Activated CD4-positive, CD25-positive, alpha-beta regulatory T cell treated with anti-CD3 and anti-CD28 coated beads, Interleukin-2, amount 50 U/mL, for 16 hours (primary cell): Measurements from ENCODE around the gene YPEL3.
"Not testable (repeated sequence)": the region's sequence is repeated elsewhere in the genome, so short reads cannot be mapped to it uniquely, and the experiment has no call there.

Source experiments
- DNase-seq: peaks from one replicate; pipeline ENCODE4 v3.0.0-alpha.2; 2020; ENCODE audit warnings: low read depth, low spot score

Gene YPEL3

DNA sequence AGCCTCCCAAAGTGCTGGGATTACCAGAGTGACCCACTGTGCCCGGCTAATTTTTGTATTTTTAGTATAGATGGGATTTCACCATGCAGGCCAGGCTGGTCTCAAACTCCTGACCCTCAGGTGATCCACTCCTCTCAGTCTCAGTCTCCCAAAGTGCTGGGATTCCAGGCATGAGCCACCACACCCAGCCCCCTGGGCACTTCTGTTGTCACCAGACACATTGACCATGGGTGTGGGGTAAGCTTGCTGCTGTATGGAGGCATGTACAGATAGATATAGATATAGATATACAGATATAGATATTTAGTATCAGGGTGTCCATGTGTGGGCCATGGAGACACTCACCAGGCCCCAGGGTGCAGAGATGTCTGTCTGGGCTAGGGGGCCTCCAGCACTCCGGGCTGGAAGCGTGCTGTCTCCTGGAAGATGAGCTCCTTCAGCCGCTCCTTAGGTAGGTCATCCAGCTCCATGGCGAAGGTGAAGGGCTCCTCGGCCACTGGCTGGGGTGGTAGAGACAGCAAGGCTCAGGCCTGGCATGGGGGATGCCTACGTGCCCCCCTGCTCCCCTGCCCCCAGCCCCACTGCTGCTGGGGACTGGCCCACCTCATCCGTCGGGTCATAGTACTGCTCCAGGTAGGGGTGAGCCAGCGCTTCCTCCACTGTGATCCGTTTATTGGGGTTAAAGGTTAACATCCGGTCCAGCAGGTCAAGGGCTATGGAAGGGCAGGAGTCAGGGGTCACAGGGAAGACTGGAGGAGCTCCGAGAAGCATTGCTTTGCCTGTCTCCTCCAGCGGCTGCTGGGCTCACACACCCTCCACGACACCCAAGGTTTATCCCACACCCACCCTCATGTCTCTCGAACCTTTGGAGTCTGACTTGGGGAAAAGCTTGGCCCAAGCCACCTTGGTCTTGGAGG, 20.5 kb upstream of the YPEL3 start:
- DNase-seq, result no peak

GRCh38 chr16:30115238-30115637, 19.2 kb upstream of the YPEL3 start:
- no peak for DNase-seq

GRCh38 chr16:30114833-30115232, 18.8 kb upstream of the YPEL3 start:
- DNase-seq, result not testable (repeated sequence)

GRCh38 chr16:30114411-30114810, 18.4 kb upstream of the YPEL3 start:
- DNase-seq, result no peak

GRCh38 chr16:30113711-30114333, 17.8 kb upstream of the YPEL3 start:
- DNase-seq, result no peak

- no peak for DNase-seq
Observed at GRCh38 chr16:30113031-30113710, 17.2 kb upstream of the YPEL3 start, which contains the start of gene GDPD3. TSS of gene GDPD3 (minus strand) at chr16:30113537. CDS start at chr16:30113478, 59 bp downstream.

GRCh38 chr16:30112197-30113030, 16.4 kb upstream of the YPEL3 start:
- DNase-seq, result no peak

GRCh38 chr16:30110661-30111060, 14.6 kb upstream of the YPEL3 start:
- no peak for DNase-seq

GRCh38 chr16:30108059-30108850, 12.2 kb upstream of the YPEL3 start:
- DNase-seq, result no peak

GRCh38 chr16:30104492-30104891, 8.5 kb upstream of the YPEL3 start:
- no peak for DNase-seq

DNA sequence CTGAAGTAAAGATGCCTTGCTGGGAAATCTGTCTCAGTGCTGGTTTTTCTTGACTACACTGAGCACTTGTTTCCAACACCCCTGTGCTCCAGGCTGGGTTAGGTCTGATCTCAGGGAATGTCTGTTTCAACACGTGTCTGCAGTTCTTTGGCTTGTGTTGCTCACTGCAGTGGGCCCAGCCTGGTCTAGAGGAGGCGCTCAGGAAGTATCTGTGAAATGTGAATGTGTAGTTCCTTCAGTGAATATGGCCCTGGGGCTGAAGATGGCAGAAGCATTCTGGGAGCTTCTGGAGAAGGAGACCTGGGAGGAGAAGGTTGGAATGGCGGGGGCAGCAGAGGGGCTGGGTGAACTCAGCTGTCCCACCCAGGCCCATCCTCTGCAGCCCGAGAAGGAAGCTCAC, 8.1 kb upstream of the YPEL3 start:
- no peak for DNase-seq

DNA sequence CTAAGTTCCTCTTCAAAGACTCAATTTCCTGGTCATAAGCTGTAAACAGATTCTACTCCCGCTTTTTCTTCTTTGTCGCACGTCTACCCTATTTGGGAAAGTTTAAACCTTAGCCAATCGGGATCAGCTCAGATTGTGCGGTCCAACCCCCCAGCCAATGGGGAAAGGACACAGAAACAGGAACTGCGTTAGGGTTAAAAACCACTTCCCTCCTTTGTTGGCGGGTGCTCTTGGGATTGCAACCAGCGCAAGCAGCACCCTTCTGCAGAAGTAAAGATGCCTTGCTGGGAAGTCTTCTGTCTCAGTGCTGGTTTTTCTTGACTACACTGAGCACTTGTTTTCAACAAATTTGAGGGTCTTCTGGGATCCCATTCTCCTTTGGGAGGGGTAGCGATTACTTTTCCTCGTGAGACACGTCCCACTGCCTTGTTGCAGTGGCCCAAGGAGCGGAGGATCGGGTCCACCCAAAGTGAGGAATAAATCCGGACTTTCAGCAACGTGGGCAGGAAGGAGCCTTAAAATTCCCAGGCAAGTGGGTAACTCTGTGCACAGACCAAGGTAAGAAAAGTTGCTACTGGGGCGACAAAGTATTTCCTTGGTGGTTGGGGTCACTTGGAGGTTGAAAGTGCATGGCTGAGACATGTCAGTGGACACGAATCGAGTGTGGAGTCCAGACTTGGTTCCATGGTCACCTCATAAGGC, 1.0 kb upstream of the YPEL3 start:
- no peak for DNase-seq

DNA sequence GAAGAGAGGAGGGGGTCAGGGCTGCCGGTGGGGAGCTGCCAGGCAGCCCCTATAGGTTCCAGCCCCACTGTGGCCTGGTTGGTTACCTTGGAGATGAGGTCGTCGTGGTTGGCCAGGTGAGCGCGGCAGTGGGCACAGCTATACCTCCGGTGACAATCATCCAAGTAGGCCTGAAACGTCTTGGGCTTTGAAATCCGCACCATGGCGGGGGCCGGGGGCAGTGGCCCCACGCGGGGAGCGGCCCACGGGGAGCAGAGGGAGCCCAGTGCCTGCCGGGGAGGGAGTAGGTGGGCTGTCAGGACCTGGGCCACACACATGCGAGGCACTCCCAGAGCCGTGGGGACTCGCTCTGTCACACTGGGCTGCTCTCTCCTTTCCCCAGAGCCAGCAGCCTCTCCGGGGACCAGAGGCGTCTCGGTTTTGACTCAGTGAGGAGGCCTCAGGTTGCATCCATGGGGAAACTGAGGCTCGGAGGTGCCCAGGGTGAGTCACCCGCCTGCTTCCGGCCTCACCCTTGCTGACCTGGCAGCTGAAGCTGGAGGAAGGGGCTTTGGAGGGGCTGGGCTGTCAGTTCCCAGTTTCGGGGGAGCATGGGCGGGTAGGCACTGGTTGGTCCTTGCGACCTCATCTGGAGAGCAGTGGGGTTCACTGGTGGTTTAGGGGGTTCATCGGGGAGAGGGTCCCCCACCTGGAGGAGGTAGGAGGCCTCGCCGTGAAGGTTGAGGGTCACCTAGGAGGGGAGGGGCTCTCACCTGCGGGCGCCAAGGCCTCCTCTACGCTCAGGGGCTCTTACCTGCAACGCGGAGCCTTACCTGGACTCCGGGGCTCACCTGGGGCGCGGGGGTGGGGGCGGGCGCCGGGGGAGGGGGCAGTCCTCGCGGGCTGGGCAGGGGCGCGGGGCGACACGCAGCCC, 591 bp downstream of the YPEL3 start:
- no peak for DNase-seq

- no peak for DNase-seq
Observed at GRCh38 chr16:30094541-30095165, 1.4 kb downstream of the YPEL3 start.

DNA sequence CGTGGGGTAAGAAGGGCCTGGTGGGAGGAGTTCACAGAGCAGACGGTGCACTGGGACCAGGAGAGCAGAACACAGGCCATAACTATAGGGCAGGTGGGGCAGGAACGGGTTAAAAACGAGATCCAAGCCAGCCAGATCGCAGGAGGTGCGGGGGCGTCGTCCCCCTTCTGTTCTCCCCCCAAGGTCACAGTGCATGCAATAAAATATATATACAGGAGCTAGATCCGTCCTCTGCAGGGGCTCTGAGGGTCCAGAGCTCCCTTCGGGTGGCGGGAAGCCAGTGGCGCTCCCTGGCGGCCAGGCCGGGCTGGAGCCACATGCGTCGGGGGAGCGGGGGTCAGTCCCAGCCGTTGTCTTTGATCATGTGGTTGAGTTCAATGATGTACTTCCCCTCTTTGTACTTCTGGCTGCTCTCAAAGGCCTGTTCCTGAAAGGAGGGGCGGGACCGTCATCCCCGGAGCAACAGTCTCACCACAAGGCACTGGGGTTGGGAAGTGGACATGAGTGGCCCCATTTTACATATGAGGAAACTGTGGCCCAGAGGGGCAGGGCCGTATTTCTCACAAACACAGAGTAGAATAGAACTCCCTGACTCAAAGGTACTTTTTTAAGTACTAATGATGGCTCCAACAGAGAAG, 3.5 kb downstream of the YPEL3 start:
- DNase-seq, result peak; percentile 26

DNA sequence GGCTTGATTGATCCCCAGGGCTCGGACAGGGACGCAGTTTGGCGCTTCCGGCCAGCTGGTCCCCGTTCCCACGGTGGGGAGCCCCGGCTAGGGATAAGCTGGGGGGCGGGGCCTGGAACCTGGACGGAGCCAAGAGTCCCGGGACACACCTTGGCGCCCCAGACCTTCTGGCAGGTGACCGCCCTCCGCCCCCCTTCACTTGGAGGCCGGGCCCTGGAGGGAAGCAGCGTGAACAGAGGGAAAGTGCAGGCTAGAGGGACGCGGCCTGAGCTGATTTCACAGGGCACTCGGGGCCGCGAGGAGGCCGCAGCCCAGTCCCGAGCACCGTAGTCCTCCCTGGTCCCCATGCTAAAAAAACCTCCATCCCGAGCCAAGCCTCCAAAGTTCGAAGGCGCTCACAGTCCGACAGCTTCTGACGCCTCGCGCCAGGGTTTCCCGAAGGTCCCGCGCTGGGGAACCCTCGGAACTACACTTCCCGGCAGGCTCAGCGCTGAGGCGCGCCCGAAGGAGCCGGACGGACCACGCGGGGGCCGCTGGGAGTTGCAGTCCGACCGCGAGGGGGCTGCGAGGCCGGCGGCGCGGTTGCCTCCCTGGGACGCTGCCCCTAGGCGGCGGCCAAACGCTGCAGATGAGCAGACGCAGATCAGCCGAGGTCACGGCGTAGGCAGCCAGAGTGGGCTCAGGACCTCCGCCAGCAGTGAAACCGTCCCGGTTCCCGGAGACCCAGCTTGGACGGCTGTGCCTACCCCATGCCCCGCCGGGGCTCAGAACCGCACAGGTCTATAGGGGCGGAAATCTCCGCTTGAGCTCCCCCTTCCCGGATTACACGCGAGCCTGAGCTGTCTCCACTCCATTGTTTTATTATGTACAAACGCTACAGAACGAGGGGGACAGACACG, 4.3 kb downstream of the YPEL3 start, which contains the start of gene TBX6:
Gene TBX6 (minus strand): TSS at position 451 of the 899 bp plus-strand sequence. CDS start 731 bp downstream, outside the sequence.
- peak; percentile 89 for DNase-seq
